NCI-H2196 (cell line): ENCODE data around the gene GALNTL6.
"Not testable (repeated sequence)": the region's sequence is repeated elsewhere in the genome, so short reads cannot be mapped to it uniquely, and the experiment has no call there.

Source experiments
- DNase-seq: peaks from one replicate; lab custom pipeline; 2025; ENCODE audit not compliant: unreplicated experiment; lab: John Stamatoyannopoulos, UW

GALNTL6 gene

GRCh38 chr4:172970189-172970588 lies 1157.0 kb downstream of the GALNTL6 start:
- DNase-seq = not testable (repeated sequence)

GRCh38 chr4:172974586-172974985 lies 1161.4 kb downstream of the GALNTL6 start:
- no peak for DNase-seq

DNA sequence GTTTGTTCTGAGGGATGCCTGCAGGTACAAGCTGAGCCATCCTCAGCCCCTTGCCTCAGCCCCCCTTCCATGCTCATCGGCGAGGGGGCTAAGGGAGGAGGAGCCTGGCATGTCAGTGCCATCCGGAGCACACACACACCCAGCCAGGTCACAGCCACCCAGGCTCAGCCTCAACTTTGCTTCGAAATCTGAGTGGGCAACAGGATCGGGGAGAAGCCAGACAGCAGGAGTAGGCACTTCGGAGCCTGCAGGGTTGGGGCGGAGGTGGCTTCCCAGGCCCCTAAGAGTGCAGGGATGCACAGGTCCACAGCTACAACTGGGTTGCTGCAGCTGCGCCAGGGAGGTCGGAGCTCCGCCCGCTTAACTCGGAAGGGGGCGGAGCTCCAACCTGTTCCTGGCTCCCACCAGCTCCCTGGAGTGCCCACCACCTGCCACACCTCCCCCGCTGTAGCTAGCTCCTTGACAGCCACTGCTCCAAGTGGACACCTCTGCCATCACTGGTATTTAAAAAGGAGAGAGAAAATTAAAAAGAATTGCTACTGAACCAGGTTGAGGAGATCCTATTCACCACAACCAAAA lies 1162.5 kb downstream of the GALNTL6 start:
- DNase-seq = no peak

GRCh38 chr4:172977491-172978041 lies 1164.4 kb downstream of the GALNTL6 start:
- not testable (repeated sequence) for DNase-seq

- DNase-seq = no peak
Observed at GRCh38 chr4:172978848-172979247, 1165.6 kb downstream of the GALNTL6 start.

DNA sequence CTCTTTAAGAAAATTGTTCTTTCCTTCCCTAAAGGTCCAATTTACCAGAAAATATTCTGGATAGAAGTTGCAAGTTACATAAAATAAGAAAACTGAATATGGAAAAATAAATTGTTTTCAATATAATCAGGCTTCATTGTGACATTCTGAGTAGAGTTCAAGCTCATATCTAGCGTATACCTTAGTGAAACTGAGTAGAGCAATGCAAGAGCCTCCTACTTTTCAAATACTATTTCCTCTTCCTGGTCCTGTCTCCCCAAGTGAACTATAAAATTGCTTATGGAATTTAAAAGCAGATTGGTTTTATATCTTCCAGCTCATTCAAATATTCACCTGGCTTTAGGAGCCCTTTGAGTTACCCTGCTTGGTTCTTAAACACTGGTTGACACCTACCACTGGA lies 1166.1 kb downstream of the GALNTL6 start:
- DNase-seq = no peak

DNA sequence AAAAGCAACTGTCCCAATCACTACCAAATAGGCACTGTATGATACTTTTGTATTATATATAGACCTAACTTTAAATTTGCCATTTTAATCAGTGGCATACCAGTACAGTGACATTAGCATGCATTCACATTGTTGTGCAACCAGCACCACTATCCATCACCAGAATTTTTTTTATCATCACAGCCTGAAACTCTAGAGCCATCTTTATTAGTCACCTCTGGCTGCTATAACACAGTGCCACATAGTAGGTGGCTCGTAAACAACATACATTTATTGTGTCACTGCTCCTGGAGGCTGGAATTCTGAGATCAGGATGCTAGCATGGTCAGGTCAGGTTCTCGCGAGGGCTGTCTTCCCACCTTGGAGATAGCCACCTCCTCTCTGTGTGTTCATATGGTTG lies 1167.0 kb downstream of the GALNTL6 start:
- no peak for DNase-seq

DNA sequence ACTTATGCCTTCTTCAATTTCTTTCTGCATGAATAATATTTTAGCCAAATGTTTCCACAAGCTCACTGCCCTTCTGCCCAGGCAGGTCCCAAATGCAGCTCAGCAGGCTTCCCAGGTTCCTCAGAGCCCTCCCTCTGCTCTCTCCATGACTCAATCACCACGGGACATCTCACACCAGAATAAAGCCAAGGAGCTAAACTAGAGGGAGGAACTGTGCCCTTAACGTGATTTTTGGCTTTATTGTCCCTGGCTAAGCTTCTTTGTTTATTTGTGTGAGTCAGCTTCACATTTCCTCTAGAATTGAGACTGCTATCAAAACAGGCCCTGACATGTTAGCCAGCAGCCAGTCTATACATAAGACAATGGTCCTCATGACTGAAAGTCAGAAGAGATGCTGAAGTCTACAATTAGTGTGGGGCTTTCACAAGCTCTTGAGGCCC lies 1169.0 kb downstream of the GALNTL6 start:
- peak; percentile 47 for DNase-seq

- no peak for DNase-seq
Observed at GRCh38 chr4:172983014-172983413, 1169.8 kb downstream of the GALNTL6 start.

- no peak for DNase-seq
Observed at GRCh38 chr4:172983631-172984030, 1170.4 kb downstream of the GALNTL6 start.

GRCh38 chr4:172985552-172985951 lies 1172.3 kb downstream of the GALNTL6 start:
- DNase-seq = no peak

DNA sequence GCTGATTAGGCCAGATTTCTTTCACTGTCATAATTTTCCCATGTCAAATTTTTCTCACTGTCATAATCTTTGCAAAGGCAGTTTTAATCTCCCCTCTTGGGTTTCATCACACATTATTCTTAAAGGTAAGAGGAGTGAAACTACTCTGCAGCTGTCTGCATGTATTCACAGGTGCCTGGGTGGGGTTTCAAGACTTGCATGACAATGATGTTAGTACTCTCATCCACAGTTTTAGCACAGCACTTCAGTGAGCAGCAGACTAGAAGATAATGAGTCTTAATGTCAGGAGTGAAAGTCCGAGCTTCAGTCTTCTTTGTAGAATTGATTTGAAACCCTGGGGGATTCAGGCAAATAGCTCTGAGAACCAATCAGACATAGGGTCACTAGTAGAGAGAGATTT lies 1172.9 kb downstream of the GALNTL6 start:
- DNase-seq = no peak

GRCh38 chr4:172989984-172990820 lies 1177.0 kb downstream of the GALNTL6 start:
- DNase-seq = no peak

GRCh38 chr4:172992648-172993378 lies 1179.6 kb downstream of the GALNTL6 start:
- DNase-seq = no peak

DNA sequence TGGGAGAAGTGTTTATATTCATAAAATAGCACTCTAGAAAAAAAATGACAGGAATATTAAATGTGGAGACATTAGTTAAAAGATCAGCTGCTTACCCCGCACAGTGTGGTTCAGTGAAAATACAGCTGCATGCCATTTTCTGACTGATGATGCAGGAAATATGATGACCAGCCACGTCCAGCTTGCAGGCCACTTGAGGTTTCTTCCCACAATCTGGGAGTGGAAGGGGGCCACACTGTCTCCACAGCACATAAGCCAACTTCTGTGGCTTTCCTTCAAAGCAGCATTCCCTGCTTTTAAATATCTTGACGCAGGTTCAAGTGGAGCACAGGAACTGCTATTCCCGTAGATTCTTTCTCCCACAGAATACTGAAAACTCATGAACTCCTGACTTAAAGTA lies 1182.0 kb downstream of the GALNTL6 start:
- no peak for DNase-seq

- DNase-seq = no peak
Observed at GRCh38 chr4:172995704-172996103, 1182.5 kb downstream of the GALNTL6 start.

DNA sequence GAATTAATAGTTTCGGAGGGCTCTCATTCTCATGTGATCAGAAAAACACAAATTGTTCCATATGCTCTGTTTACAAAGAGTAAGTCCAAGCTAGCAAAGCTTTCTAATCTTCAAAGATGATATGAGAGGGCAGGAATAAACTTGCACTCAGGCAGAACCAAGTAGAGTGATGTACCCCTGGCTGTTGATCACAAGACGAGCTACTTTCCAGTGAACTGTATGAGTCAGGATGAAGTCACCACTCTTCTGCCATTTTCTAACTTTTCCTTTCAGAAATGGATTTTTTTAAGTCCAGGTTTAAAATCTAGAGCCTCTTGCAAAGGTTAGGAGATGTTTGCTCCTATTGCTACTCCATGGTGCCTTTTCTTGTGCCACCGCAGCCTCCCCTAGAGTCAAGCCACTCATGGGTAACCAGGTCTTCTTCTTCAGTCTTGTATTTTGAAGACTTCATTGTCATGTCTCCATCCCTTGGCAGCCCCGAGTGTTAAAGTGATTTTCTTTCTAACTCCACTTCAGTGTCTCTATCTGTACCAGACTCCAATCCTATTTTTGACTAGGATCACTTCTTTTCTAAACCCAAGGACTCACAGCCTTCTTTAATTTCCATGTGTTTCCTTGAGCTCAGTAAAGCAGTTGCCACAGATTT lies 1183.5 kb downstream of the GALNTL6 start:
- DNase-seq = no peak

GRCh38 chr4:172997217-172997609 lies 1184.0 kb downstream of the GALNTL6 start:
- DNase-seq = no peak

DNA sequence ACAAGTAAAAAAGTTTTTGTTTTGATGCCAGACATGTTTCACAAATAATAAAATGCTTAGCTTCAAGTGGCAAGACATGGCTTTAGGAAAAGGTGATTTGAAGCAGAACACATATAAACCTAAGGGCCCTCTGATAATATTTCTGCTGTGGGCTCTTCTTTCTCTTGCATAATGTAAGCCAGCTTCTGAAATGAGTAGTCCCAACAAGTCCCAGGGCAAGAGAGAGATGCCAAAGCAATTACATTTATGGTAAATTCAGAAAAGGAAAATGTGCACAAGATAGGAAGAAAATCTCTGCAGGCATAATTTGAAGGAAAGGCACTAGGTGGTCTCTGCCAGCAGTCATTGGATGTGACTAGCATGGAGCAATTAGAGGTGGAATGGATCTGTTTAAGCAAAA lies 1184.7 kb downstream of the GALNTL6 start:
- DNase-seq = no peak

- DNase-seq = peak; percentile 16
Observed at GRCh38 chr4:172998527-172999469, 1185.6 kb downstream of the GALNTL6 start.
